DMS153 (cell line): Measurements from ENCODE around the gene CD37.
"Not testable (repeated sequence)": the region's sequence is repeated elsewhere in the genome, so short reads cannot be mapped to it uniquely, and the experiment has no call there.

ENCODE experiments used
- DNase-seq: peaks from one replicate; lab custom pipeline; 2025; lab: John Stamatoyannopoulos, UW

The CD37 gene

GRCh38 chr19:49331187-49331586, 4.0 kb upstream of the CD37 start:
- DNase-seq = not testable (repeated sequence)

GRCh38 chr19:49331616-49332055, 3.6 kb upstream of the CD37 start:
- DNase-seq = no peak

DNA sequence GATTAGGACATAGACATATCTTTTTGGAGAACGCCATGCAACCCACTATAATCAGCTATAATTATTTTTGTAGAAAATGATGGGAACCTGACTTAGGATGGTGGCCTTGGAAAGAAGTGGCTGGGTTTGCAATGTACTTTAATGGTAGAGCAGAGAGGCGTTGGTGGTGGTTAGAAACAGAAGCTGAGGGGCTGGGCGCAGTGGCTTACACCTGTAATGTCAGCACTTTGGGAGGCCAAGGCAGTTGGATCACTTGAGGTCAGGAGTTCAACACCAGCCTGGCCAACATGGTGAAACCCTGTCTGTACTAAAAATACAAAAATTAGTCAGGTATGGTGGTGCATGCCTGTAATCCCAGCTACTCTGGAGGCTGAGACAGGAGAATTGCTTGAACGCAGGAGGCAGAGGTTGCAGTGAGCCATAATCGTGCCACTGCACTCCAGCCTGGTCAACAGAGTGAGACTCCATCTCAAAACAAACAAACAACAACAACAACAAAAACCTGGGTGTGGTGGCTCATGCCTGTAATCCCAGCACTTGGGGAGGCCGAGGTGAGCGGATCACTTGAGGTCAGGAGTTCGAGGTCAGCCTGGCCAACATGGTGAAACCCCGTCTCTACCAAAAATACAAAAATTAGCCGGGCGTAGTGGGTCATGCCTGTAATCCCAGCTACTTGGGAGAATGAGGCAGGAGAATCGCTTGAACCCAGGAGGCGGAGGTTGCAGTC, 2.4 kb upstream of the CD37 start:
- DNase-seq = not testable (repeated sequence)

GRCh38 chr19:49333418-49333805, 1.8 kb upstream of the CD37 start:
- DNase-seq = no peak

GRCh38 chr19:49333811-49334288, 1.4 kb upstream of the CD37 start:
- DNase-seq = no peak

DNA sequence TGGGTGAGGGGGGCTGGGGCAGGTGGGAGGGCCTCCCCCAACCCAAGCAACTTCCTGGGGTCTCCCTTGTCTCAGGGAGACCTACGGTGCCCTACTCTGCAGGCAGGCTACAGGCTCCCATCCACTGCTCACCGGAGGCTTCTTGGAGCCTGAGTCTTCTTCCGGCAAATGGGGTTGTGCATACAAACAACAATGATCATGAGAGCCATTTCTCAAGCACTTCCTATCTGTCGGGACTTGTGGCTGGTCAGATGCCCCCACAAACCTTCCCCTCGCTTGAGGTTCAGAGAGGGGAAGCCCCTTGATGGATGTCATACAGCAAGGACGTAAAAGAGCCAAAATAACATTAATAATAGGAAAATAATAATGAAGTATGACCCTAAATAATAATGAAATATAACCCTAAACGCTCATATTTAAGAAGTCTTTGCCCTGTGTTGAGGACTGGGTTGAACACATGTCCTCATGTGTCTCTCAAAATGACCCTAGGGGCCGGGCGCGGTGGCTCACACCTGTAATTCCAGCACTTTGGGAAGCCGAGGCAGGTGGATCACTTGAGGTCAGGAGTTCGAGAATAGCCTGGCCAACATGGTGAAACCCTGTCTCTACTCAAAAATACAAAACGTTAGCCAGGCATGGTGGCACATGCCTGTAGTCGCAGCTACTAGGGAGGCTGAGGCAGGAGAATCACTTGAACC, 727 bp downstream of the CD37 start:
- no peak for DNase-seq

- no peak for DNase-seq
These were observed 1.5 kb downstream of the CD37 start for GRCh38 chr19:49336482-49337266.

DNA sequence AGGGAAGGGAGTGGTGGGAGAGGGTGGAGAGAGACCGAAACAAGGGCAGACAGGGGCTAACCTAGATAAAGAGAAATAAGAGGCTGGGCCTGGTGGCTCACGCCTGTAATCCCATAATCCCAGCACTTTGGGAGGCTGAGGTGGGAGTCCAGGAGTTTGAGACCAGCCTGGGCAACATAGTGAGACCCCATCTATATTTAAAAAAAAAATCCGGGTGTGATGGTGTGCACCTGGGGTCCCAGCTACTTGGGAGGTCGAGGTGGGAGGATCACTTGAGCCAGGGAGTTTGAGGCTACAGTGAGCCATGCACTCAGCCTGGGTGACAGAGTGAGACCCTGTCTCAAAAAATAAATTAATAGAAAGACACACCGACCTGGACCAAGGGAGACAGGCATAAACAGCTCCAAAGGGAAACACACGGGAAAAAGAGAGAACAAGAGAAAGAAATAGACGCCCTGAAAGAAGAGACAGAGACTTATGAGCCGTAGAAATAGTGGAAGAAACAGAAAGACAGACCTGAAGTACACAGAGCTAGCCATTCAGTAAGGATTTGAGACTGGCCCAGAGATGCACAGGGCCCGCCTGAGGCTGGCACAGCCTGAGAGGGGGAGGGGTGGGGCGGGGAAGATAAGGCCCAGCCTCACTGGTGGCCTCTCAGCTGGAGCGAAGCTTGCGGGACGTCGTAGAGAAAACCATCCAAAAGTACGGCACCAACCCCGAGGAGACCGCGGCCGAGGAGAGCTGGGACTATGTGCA, 2.2 kb downstream of the CD37 start:
- no peak for DNase-seq

GRCh38 chr19:49338023-49338677, 2.9 kb downstream of the CD37 start:
- DNase-seq = no peak

- peak; percentile 80 for DNase-seq
These were observed 3.6 kb downstream of the CD37 start for GRCh38 chr19:49338691-49339300.

DNA sequence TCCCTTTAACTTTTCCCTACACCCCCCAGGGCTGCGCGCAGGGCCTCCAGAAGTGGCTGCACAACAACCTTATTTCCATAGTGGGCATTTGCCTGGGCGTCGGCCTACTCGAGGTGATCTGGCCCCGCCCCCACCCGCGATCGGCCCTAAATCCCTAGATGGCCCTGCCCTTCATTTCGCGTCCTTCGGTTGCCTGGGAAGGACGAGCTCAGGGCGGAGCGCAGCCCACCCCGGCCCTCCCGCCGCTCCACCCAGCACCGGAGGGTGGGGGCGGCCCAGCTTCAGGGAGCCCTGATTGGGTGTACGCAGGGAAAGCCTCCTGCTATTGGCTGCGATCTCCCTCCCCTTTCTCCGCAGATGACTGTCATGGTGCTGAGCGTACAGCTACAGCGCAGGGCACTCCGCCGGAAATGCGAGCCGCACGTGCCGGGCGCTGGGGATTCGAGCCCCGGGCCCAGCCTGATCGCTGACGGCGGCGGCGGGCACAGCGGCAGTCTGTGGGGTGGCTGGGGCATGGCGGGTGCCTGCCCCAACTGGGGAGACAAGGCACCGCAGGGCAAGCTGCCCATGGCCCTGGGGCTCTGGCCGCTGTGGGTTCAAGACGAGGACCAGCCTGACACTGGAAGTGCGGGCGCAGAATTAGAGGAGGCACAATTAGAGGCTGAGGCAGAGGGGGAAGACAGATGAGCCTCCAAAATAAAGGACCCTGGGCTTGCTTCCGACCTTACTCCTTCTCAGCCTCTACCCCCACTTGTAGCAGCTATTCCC, 4.3 kb downstream of the CD37 start:
- DNase-seq = peak; percentile 96

DNA sequence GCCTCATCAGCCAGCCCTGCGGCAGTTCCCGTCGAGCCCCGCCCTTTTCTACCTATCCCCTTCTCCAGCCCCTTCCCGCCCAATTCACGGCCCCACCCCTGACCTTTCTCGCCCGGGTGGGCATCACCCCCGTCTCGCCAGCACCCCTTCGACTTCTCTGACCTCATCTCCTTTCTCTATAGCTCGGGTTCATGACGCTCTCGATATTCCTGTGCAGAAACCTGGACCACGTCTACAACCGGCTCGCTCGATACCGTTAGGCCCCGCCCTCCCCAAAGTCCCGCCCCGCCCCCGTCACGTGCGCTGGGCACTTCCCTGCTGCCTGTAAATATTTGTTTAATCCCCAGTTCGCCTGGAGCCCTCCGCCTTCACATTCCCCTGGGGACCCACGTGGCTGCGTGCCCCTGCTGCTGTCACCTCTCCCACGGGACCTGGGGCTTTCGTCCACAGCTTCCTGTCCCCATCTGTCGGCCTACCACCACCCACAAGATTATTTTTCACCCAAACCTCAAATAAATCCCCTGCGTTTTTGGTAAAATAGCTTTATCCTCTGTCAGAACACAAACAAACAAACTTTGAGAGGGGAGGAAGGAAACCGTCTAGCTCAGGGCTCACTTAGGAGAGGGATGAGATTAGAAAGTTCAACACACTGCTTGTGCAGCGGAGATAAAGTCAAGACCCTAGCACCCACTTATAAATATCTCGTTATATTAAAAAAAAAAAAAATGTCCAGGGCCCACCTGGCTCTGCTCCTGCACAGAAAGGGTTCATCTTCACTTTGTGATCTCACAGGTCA, 5.1 kb downstream of the CD37 start:
- peak; percentile 87 for DNase-seq

DNA sequence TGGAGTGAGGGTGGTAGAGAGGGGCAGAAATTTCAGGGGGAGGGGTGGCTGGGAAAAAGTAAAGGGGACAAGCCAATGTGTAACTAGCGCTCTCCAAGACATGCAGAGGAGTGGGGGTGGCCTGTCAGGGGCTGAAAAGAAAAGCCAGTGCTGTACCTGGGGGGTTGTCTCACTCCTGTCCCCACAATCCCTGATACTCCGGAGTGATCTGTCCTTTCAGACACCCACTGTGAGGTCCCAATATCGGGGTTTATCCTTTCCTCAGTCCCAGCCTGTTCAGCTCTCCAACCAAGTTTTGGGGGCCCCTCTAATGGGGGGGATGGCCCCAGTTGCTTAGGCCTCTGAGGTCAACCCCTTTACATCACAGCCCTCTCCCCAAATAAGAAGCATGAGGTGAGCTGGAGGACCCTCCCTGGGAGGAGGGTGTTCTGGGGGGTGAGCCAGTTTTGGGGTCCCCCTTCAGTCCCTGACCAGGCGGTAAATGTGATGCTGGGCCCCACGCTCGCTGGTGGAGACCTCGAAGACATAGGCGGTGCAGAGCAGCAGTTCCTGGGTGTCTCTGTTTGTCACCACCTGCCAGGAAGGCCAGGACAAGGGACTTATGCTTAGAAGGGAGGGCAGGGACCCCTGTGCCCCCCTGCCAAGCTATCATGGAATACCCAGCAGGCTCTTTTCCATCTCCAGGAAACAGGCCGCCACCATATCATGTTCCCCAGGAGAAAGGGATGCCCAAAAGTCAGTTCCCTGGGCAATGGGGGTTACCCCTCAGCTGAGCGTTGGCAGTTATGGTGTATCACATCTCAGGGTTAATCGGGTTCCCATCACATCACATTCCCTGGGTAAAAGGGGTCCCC, 5.9 kb downstream of the CD37 start:
- no peak for DNase-seq

DNA sequence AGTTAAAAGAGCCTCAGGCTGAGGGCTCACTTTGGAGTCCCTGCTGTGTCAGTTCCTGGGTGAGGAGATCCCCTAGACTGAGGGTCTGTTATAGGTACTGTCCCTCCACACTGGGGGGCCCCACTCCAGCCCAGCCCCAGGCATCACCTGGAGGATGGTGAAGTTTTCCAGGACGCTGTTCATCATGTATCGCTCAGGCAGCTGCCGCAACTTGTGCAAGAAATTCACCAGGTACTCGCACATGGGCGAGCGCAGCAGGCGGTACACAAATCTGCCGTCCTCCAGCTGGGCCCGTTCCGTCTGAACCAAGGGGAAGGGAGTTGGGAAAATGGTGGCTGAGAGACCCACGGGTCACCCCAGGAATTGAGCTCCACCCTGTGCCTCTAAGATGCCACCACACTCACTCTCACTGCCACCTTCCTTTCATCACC, 7.1 kb downstream of the CD37 start:
- no peak for DNase-seq

DNA sequence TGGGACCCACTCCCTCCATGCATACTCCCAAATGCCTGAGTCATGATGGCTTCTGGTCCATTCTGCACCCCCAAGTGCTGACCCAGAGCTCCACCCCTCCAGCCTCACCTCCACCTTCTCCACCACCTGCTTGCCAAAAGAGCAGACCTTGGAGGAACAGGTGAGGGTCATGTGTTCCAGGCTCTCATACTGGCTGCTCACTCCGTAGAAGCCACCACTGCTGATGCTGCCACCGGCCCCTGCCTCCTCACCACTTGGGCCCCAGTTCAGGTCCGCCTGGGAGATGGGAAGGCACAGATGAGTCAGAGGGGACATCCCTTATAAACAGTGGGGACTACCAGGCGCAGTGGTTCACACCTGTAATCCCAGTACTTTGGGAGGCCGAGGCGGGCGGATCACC, 7.9 kb downstream of the CD37 start:
- DNase-seq = no peak

DNA sequence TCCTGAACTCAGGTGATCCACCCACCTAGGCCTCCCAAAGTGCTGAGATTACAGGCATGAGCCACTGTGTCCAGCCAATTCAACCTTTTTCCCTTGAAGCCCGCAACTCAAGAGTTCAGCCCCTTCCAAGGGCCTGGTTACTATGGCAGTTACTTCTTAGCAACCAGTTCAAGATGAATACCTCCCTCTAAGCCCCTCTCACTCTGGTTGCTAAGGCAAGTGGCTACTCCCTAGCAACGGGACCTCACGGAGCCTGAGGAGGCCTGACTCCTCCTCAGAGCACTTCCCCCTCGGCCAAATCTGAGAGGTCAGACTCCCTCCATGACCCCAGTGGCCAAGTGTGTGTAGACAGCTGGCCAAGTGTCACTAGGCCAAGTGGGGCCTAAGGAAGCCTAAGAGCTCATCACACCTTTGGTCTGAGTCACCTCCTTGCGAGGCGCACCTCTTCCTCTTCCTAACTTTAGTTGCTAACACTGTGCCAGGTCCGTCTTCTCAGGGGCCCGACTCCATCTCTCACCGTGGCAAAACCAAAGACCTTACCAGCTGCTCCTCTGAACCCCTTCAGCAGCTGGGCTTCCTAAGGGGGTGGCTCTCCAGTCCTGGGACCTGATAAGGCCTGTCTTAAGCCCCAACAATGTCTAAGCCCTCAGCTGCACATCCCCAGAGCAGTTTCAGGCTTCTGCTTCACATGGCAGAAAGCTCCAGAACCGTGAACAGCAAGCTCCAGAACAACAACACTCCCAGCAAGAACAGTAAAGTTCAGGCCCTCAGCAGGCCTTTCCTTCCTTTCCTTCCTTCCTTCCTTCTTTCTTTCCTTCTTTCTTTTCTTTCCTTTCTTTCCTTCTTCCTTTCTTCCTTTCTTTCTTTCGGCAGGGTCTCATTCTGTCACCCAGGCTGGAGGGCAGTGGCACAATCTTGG, 9.6 kb downstream of the CD37 start:
- DNase-seq = no peak

- DNase-seq = no peak
These were observed 12.0 kb downstream of the CD37 start for GRCh38 chr19:49347191-49347590.
